GM19438 (cell line): ENCODE results near the gene GPRIN3.

Source experiments
- ATAC-seq: cut with Tn5 transposase; IDR thresholded peaks from one replicate; pipeline ENCODE4 v1.9.1; 2021; ENCODE audit warnings: low read depth; ENCODE audit not compliant: unreplicated experiment

GPRIN3 gene

DNA sequence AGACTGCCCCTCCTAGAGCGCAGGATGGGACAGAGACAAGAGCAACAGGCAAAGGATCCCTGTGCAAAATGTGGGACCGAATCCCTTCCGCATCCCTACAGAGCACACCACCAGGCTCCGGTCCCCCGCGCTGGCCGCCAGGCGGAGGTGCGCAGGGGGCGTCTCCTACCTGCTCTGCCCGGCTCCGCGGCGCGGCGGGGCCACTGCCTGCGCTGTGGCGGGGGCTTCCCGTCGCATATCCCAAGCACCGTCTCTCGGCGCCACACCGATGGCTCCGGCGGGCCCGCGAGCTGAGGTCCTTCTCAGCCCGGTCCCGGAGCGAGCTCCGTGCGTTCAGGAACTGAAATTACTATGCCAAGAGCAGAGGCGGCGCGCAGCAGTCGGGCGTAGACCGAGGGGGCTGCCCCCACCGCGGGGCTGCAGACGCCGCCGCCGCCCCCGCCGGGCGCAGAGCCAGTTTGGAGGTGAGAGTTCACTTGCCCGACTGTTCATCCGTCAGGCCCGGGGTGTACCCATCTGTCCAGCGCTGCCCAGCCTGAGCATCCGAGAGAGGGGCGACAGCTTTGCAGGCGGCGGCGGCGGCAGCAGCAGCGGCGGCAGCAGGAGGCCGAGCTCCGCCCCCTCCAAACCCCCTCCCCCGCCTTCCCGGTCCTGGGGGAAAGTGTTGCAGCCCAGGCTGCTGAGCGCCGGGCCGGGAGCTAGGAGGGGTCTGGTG lies at the start of gene GPRIN3:
Gene GPRIN3, minus strand, starts transcription at position 355 of the 715 bp plus-strand sequence. CDS start 57,690 bp downstream, outside the sequence.
- ATAC-seq: peak; percentile 57

DNA sequence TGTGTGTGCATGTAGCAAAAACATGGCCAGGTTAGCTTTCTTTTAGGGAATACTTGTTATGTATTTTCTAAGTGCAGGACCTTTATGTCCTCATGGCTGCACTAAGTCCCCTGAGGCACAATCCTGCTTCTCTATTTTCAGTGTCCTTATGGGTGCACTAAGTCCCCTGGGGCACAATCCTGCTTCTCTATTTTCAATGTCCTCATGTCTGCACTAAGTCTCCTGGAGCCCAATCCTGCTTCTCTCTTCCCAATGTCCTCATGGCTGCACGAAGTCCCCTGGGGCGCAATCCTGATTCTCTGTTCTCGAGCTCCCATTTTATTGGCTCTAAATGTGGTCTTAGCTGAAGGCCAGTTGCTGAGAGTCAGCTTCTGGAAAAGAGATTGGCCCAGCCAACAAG lies 49.7 kb upstream of the GPRIN3 start:
- no peak for ATAC-seq

DNA sequence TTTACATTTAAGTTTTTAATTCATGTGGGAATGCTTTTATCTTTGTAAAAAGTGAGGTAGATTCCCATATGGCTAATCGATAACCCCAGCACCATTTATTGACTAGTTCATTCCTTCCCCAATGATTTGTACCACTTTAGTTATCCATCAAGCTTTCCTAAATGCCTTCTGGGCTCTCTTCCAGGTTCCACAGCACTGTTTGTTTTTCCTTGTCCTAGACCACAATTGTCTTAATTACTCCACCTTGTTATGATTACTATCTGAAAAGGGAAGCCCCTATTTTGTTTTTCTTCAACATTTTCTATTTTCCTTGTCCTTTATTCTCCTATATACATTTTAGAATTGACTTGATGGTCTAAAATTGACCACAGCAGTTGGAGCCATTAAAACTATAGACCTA lies 48.5 kb upstream of the GPRIN3 start:
- no peak for ATAC-seq

DNA sequence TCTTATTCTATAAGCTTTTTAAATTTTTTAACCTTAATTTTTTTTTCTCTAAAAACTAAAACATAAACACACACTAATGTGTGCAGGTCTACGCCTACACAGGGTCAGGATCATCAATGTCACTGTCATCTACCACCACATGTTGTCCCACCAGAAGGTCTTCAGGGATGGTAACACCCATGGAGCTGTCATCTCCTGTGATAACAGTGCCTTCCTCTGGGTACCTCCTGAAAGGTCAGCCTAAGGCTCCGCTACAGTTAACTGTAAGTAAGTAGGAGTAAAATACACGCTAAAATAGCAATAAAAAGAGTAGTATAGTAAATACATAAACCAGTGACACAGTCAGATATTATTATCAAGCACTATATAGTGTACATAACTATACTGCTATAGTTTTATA lies 45.9 kb upstream of the GPRIN3 start:
- no peak for ATAC-seq

DNA sequence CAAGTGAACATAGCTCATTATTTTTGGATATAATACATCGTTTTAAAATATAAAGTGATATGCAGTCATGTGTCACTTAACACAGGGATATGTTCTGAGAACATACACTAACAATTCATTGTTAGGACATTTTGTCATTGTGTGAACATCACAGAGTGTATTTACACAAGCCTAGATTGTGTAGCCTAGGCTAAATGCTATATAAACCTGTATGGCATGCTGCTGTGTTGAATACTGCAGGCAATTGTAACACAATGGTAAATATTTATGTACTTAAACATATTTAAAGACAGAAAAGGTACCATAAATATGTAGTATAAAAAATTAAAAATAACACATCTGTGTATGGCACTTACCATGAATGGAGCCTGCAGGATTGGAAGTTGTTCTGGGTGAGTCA lies 44.9 kb upstream of the GPRIN3 start:
- no peak for ATAC-seq

DNA sequence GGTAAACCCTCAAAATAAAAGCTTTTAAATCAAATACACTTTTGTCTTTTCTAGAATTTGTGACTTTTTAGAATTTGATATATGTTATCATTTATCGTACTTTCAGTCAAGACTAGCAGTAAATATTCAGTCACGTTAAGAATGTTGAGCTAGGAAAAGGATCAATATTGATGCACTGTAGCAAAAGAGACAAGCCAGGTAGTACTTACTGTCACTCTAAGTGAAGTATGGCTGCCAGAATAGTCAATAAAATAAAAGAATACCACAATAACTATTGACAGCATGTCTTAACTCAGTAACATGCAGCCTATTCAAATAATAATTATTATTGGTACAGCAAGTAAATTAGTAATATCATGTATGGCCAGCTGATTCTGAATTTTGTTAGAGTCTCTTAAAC lies 43.6 kb upstream of the GPRIN3 start:
- no peak for ATAC-seq

DNA sequence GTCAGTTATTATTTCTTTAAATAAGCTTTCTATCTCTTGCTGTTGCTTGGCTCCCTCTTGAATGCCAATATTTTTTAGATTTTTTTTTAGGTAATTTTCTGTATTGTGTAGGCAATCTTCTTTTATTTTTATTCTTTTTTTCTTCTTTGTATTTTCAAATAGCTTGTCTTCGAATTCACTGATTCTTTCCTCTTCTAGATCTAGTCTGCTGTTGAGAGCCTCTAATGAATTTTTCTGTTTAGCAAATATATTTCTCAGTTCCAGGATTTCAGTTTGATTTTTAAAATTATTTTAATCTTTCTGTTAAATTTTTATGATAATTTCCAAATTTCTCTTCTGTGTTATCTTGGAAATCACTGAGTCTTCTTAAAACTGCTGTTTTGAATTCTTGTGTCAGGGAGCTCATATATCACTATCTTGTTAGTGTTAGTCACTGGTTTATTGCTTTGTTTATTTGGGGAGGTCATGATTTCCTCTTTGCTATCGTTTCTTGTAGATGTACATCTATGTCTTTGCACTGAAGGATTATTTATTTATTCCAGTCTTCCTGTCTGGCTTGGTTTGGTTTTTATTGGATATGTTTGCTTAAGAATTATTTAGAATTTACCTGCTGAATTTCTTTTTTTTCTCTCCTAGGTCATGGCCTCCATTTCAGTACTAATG lies 39.9 kb upstream of the GPRIN3 start:
- ATAC-seq: no peak

DNA sequence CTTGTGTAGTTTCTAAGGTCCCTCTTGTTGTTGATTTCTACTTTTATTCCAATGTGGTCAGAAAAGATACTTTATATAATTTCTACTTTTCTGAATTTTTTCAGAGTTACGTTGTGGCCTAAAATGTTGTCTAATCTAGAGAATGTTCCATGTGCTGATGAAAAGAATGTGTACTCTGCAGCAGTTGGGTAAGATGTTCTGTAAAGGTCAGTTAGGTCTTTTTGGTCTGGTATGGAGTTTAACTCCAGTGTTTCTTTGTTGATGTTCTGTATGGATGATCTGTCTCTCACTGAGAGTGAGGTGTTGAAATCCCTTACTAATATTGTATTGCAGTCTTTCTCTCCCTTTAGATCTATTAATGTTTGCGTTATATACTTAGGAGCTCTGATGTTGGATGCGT lies 37.0 kb upstream of the GPRIN3 start:
- no peak for ATAC-seq

DNA sequence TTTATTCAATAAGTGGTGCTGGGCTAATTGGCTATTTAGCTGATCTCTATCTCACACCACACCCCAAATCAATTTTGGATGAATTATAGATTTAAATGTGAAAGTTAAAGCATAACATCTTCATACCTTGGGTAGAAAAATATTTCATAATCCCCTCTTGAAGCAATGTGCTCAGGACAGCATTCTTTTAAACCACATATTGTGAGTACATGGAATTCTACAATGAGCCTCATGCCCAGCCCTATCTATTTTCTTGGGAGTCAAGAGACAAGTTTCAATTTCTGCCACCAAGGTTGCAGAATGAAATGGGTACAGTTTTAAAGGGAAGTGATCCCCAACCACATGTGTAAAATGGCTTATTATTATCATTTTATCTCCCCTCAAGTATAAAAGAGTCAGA lies 30.6 kb upstream of the GPRIN3 start:
- no peak for ATAC-seq

DNA sequence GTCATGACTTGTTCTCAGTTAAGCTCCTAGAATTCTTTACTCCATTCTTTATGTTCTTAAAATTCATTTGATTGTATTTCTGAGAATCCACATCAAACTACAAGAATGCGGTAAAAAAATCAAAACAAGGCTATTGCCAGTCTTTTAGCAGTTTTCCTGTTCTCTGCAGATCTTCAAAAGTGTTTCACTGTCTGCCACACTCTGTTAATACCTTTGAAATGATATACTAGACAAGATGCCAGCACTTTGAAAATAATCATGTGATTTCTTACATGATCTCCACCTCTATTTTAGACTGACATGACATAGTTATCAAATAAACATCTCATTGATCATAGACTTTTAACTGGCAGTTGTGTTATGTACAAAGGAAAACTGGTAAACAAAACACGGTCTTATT lies 30.1 kb upstream of the GPRIN3 start:
- ATAC-seq: no peak

DNA sequence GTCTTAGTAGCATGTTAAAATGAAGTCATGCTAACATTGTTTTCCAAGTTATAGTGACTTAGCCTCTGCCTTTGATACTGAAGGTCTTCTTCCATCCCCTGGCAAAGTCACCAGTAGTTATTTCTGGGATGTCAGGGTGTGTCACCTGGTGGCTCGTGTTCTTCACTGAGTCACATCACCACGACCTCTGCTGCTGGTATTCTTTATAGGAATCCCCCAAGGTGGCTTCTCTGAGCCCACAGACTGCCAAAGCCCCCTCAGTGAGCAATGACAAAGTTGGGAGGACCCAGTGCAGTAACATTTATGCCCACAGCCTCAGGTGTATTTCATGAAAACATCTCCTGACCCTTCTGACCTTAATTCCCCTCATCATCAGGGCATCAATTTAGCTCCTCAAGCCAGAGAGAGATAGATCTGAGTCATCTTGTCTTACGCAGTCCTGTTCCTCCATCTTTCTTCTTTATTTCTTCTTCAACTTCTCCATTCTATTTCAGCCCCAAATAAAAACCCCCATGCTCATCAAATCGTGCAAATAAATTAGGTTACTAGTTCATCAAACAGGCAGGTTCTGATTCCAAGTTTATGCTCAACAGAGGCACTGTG lies 29.3 kb upstream of the GPRIN3 start:
- no peak for ATAC-seq

DNA sequence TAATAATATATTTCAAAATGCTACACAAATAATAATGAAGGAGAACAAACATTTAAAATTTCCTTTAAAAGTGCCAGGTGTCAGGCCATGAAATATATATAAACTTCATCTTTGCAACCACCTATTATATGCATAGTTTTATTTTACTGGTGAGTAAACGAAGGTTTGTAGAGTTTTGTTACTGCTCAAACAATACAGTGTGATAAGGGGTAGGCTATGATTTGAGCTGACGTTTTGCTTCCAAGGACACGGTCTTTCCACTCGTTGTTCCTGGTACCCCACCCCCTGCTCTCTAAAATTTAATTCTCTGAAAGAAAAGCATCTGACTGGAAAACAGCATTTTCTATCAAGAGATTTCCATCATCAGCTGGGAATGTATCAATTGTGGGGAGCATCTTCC lies 27.2 kb upstream of the GPRIN3 start:
- ATAC-seq: no peak

DNA sequence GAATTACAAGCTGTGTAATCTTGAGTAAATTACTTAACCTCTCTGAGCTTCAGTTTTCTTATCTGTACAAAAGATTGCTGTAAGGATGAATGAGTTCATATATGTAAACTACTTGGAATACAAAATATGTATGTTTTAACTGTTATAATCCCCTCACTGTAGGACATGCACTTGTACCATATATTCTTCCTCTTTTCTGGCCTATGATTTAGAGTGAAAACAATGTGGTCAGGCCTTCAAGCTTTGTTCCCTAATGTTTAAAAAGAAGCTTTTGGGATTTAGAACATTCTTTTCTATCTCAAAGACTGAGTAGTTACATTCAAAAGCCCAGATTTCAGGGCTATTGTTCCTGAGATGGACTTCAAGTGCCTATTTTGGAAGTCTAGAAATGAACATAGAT lies 26.7 kb upstream of the GPRIN3 start:
- ATAC-seq: no peak

DNA sequence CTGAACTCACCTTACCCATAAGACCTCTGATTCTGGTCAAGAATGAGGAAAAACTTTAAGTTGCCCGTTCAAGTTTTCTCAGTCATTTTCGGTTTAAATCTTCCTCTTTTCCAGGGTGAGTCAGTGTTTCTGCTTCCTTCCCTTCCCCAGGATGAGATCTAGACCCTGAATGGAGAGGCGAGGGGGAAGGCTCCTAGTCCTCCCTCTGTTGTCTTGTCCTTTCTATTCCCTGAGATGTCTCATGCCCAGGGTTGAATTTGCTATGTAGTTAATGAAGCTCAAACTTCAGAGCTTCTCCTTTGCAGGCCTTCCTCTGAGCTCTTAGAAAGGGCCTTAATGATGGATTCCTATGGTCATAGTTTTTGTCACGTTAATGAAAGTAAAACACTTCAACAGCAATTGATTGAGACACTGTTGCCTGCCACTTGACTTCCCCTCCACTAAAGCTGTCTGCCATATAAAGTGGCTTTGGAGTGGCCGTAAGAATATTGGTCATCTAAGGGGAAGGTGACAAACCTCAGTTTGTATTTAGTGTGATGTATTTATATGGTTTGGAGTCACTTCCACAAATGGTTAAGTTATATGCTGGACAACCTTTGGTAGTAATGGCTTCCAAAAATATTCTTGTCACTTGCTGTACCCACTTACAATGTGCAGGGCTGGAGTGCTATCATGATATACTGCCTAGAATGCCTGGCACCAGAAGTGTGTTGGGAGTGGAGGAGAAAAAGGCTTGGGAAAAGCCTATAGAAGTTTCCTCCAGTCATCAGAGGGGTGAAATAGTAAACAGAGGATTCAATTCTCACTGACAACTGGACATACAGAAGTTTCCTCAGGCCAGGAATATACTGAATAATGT lies 24.3 kb upstream of the GPRIN3 start:
- ATAC-seq: no peak

DNA sequence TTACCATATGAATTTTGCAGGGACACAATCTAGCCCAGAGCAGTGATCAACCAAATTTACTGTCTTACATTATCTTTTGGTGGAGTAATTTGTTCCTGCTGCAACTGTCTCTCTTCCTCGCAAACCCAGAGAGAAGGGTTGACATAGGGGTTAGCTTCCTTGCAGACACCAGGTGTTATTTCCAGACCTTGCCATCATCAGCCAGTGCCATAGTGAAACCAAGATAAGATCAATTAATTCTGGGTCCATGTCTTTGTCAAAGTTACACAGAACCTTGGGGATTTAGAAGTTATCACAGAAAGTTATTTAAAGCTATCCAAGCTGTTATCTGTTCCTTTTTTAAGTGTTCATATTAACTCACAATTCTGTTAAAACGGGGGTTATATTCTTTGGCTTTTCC lies 23.6 kb upstream of the GPRIN3 start:
- ATAC-seq: no peak

DNA sequence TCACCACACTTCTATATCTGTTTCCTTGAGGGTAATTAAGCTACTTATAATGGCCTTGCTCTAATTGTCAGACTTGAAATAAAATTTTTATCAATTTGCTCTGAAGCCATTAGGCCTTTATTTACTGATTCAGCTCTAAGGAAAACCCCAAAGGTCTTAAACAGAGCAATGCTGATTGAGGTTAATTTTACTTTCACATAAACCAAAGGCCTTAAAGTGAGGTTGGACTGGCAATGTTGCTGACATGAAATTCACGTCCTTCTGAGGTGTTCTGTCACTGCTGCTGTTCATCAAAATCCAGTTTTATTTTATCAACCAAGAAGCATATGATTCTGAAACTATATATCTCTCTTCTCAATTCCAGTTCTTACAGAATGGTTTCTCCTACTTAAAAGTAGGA lies 21.7 kb upstream of the GPRIN3 start:
- ATAC-seq: no peak

DNA sequence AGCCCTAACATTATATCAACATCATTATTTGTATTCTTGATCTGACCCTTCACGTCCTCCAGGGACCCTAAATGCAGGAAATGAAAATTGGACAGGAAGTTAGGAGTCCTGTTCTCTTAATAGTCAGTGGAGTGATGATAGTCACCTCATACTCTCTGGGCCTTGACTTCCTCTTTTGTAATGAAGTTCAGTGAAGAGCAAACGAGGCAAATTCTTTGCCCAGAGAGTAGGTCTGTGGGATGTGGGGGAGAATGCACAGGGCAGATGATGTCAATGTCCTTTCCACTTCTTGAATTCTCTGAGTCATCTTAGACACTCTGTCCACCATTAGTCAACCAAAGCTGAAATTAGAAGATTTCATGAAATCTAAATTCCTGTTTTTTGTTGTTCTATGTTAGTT lies 17.1 kb upstream of the GPRIN3 start:
- ATAC-seq: peak; percentile 90

DNA sequence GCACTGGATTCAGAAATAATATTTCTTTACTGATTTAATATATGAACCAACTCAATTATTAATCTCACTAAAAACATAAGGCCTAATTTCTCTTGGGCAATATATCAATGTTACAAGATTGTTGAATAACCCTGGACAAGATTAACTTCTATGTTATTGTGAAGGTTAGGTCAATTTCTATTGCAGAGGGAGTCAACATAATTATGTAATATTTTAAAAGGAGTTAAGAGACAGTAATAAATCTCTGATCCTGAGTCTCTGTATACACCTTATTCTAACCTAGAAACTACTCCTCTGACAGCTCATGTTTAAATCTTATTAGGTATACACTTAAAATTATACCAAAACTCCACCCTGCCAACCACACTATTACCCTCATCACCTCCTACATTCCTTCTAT lies 15.1 kb upstream of the GPRIN3 start:
- ATAC-seq: no peak

DNA sequence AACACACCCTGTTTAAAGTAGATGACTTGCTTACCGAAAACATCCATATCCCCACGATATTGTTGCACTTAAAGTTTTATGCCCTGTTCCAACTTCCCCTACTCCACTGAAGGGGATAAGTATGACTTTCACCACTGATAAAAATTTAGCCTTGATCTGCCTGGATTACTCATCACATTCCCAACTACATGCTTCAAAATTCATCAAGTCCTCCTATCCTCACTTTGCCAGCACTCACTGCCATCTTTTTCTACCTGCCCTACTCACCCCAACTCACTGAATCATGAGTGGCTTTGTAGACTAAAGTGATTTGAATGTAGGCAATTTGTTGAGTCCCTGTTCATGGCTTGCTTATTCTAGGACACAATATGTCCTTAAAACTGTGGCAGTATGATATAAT lies 12.2 kb upstream of the GPRIN3 start:
- ATAC-seq: no peak

DNA sequence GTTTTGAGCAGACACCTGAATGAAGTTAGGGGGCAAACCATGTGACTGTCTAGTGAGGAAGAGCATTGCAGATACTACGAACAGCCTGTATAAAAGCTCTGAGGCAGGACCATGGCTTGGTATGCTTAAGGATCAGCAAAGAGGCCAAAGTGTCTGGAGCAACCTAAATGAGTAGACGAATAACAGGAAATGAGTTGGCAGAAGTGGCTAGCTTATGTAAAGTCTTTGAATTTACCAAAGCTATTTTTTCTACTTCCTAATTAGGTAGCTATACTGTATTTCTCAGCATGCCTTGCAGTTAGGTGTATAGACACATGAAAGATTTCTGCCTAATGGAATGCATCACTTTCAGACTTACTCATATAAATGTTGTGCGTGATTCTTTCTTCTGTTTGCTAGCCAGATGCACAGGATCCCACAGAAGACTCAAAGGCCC lies 9.3 kb upstream of the GPRIN3 start:
- no peak for ATAC-seq

DNA sequence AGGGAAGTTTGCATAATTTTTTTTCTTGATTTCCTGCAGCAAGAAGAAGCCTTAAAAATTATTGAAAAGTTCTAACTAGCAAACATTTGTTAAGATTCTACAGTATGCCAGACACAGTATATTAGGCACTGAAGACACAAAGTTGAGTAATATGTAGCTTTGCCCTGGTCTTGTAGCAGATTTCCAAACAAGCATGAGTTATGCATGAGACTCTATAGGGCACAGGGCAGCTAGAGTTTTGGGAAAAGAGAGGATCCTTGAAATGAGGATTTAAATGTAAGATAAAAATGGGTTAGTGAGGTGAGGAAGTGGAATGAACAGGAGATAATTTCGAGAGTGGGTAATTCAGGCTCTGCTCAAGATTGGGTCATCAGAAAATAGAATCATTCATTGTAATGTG lies 8.6 kb upstream of the GPRIN3 start:
- ATAC-seq: no peak
